ENCODE measurements around the gene FRG2.
"Not testable (repeated sequence)": the region's sequence is repeated elsewhere in the genome, so short reads cannot be mapped to it uniquely, and the experiment has no call there.

Gene FRG2

GRCh38 chr4:190027156-190027555 is at the start of gene FRG2:
TSS of gene FRG2 (minus strand) at chr4:190027256. CDS start at chr4:190027204, 52 bp downstream.
- not testable (repeated sequence) for DNase-seq

GRCh38 chr4:190068351-190068750 is 41.3 kb upstream of the FRG2 start:
- DNase-seq, result not testable (repeated sequence)

GRCh38 chr4:190064805-190065204 is 37.7 kb upstream of the FRG2 start:
- DNase-seq, result not testable (repeated sequence)

GRCh38 chr4:190064342-190064741 is 37.3 kb upstream of the FRG2 start, which contains the start of gene DBET:
TSS of gene DBET (plus strand) at chr4:190064502.
- DNase-seq, result not testable (repeated sequence)

GRCh38 chr4:190058997-190059396 is 31.9 kb upstream of the FRG2 start:
- not testable (repeated sequence) for DNase-seq

GRCh38 chr4:190049378-190050239 is 22.6 kb upstream of the FRG2 start:
- not testable (repeated sequence) for DNase-seq

- DNase-seq, result not testable (repeated sequence)
These were observed 20.6 kb upstream of the FRG2 start for GRCh38 chr4:190047627-190048026.

GRCh38 chr4:190040873-190041272 is 13.8 kb upstream of the FRG2 start:
- not testable (repeated sequence) for DNase-seq

GRCh38 chr4:190037704-190038388 is 10.8 kb upstream of the FRG2 start:
- DNase-seq, result not testable (repeated sequence)

GRCh38 chr4:190031264-190031663 is 4.2 kb upstream of the FRG2 start:
- DNase-seq, result not testable (repeated sequence)

GRCh38 chr4:190022614-190023281 is 4.3 kb downstream of the FRG2 start:
- not testable (repeated sequence) for DNase-seq

- DNase-seq, result not testable (repeated sequence)
These were observed 5.1 kb downstream of the FRG2 start for GRCh38 chr4:190021973-190022372.

GRCh38 chr4:190020790-190021717 is 6.0 kb downstream of the FRG2 start:
- no peak for DNase-seq

- not testable (repeated sequence) for DNase-seq
These were observed 7.1 kb downstream of the FRG2 start for GRCh38 chr4:190019859-190020463.

GRCh38 chr4:190019023-190019858 is 7.8 kb downstream of the FRG2 start:
- DNase-seq, result no peak

- no peak for DNase-seq
These were observed 8.7 kb downstream of the FRG2 start for GRCh38 chr4:190018201-190018920.

- DNase-seq, result no peak
These were observed 9.5 kb downstream of the FRG2 start for GRCh38 chr4:190017357-190018200.

- no peak for DNase-seq
These were observed 10.4 kb downstream of the FRG2 start for GRCh38 chr4:190016369-190017289.
